Heart right ventricle (tissue), 16 donors: Measurements from ENCODE around the gene KCNJ6. TPM values are rescaled to one million over a fixed set of nuclear protein-coding genes. Genes with fewer than 3 reads are reported as not detected.

Source experiments
- ATAC-seq, 8 donors: fragments of 200-7000 bp; cut with Tn5 transposase; one replicate each; pipeline ENCODE4 v1.9.1; 2020; ENCODE audit warnings: mild to moderate bottlenecking in 8 of 8, moderate library complexity in 8 of 8, moderate number of reproducible peaks in 1 of 8
- DNase-seq, 2 donors: peaks; one replicate each; pipeline ENCODE4 v3.0.0-alpha.2; 2020
- H3K27ac ChIP-seq, 10 donors: fragments of 200-600 bp; sonication (generic) in 2 of 10; one replicate each; pipeline versions ENCODE4 v1.5.0 to v1.8.0; 2020 to 2022; ENCODE audit warnings: mild to moderate bottlenecking in 3 of 10
- H3K27me3 ChIP-seq, 7 donors: fragments of 200-600 bp; one replicate each; pipeline ENCODE4 v1.8.0; 2021 to 2022; ENCODE audit warnings: mild to moderate bottlenecking in 2 of 7
- H3K36me3 ChIP-seq, 9 donors: fragments of 200-600 bp; sonication (generic) in 1 of 9; one replicate each; pipeline versions ENCODE4 v1.5.0 to v1.8.0; 2020 to 2022; ENCODE audit warnings: mild to moderate bottlenecking in 2 of 9
- H3K4me1 ChIP-seq, 9 donors: fragments of 200-600 bp; sonication (generic) in 1 of 9; one replicate each; pipeline versions ENCODE4 v1.5.0 to v1.8.0; 2020 to 2022; ENCODE audit warnings: mild to moderate bottlenecking in 4 of 9
- H3K4me3 ChIP-seq, 10 donors: fragments of 200-600 bp; sonication (generic) in 2 of 10; one replicate each; pipeline versions ENCODE4 v1.5.0 to v1.8.0; 2020 to 2022; ENCODE audit warnings: mild to moderate bottlenecking in 7 of 10, moderate library complexity in 2 of 10
- H3K9me3 ChIP-seq, 11 donors: fragments of 200-600 bp in 10 of 11; sonication (generic) in 2 of 11; one replicate each; pipeline versions ENCODE4 v1.5.0 to v1.8.0; 2013 to 2022; ENCODE audit warnings: mild to moderate bottlenecking in 2 of 11, control low read depth in 1 of 11, moderate library complexity in 1 of 11
- WGBS, 2 donors: extraction: QIAGEN DNeasy Blood & Tissue Kit; methylation state at CpG; one replicate each; pipeline ENCODE4 v1.1.7; 2013; ENCODE audit warnings: inconsistent platforms in 1 of 2; 5-methylcytosine and 5-hydroxymethylcytosine counted together
- intact Hi-C, 10 donors: fragments of 100-400 bp; cut with DNase I; formaldehyde crosslinking; loops; one replicate each; pipeline versions ENCODE4 v1.11.1 to v1.14.2; 2022
- polyA plus RNA-seq, 2 donors: library from polyadenylated mRNA; stranded (reverse); fragments of 200-250 nt; gene quantifications; one replicate each; pipeline ENCODE4 v1.2.3, GENCODE V29; 2013
- total RNA-seq, 10 donors: library from RNA; stranded (reverse); fragmentation: NEBNext Ultra II Directional in 3 of 10; extraction: Animal tissue kit (Norgen Biotek cat#: 25700) in 3 of 10; gene quantifications; one replicate each; pipeline versions ENCODE4 v1.2.1 to v1.2.4, GENCODE V29; 2021 to 2023
- TF ChIP-seq, protein P1 (sequence below), 9 donors: fragments of 200-600 bp; sonication (generic) in 2 of 9; IDR thresholded peaks; one replicate each; pipeline versions ENCODE4 v1.5.0 to v1.8.0; 2021 to 2022; ENCODE audit warnings: antibody characterized with exemption in 9 of 9, mild to moderate bottlenecking in 5 of 9, moderate library complexity in 1 of 9
- donor health status: Arrhythmogenic right ventricular cardiomyopathy.
- donor health status: ischemic (EF 13 %, LVEDD 7.1; RV severe dilation, severe dysfunction).
- donor health status: healthy with polysubstance abuse.
- donor health status: DM: no; HTN: yes; CAD: no.
- donor health status: DM: no; HTN: no; CAD: no.
- donor health status: ischemic (EF 25% LVEDD 6.9; RV normal size, moderate dysfunction).
- donor health status: ischemic (EF 25% LVEDD 5.7; RV mildly dilated, moderate dysfunction).
- donor health status: healthy.
- donor health status: DM: yes; HTN: yes; CAD: no.
- donor health status: Ischemic cardiomyopathy.
- donor health status: ischemic (EF 35%, LVEDD 5.7; RV mildly dilated, moderate dysfunction).
- donor health status: nonischemic (EF 11% LVEDD 7.7; RV severe dilation, severe dysfunction).
- donor health status: DM: yes; HTN: yes; CAD: no.
- donor health status: PGD.
- donor health status: ischemic (EF 29% LVEDD 5.4; RV normal size, mild dysfunction).
- donor health status: nonischemic (EF 23%, LVEDD 6.1; RV moderate dilation, normal function).

KCNJ6 gene
- total and polyA plus RNA-seq, 12 donors, result not detected

DNA sequence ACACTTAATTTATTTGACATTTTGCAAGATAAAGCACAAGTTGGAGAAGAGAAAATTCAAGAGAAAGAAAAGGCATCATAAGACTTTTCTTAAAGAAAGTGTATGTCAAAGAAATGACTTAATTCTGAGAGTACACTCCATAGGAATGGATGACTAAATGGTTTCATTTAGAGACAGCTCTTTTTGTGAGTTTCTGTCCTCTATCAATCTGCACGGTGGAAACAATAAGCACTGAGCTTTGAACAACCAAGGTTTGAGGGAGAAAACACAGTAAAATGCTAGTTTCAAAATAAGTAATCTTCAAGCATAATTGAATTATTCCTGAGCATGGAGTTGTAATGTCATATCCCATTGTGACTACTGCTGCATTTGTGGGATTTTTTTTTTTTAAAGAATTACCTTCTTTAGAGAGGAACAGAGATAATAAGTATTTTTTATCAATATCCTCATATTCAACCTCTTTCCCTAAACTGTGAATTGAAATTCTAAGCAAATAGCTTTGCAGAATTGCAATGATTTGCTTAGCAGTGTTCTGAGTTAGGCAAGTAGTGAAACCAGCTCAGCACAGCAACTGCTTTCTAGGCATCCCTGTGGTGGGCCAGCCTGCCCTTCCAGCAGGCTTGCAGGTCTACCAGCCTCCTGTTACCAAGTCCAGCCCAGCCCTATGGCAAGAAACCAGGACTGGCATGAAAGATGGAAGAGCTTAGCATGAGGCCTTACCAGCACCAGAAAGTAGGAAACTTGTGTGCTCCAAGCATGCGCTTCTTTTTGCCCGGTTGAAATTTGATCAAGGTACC, 38.2 kb downstream of the KCNJ6 start:
- WGBS, 2 donors, result 85 to 87% methylated on average over 3 of the region's 3 CpGs
- intact Hi-C loops, result no loop called here
- no peak overlapping the region for H3K4me3 ChIP-seq
- no peak overlapping the region for H3K27ac ChIP-seq
- no peak for ATAC-seq
- no peaks in the 10 kb centered on the region for H3K9me3 ChIP-seq
- peaks cover 0 to 23% (median 5%) of the 10 kb centered on the region in 7 donors for H3K27me3 ChIP-seq
- no peak for DNase-seq
- TF ChIP-seq, protein P1, sequence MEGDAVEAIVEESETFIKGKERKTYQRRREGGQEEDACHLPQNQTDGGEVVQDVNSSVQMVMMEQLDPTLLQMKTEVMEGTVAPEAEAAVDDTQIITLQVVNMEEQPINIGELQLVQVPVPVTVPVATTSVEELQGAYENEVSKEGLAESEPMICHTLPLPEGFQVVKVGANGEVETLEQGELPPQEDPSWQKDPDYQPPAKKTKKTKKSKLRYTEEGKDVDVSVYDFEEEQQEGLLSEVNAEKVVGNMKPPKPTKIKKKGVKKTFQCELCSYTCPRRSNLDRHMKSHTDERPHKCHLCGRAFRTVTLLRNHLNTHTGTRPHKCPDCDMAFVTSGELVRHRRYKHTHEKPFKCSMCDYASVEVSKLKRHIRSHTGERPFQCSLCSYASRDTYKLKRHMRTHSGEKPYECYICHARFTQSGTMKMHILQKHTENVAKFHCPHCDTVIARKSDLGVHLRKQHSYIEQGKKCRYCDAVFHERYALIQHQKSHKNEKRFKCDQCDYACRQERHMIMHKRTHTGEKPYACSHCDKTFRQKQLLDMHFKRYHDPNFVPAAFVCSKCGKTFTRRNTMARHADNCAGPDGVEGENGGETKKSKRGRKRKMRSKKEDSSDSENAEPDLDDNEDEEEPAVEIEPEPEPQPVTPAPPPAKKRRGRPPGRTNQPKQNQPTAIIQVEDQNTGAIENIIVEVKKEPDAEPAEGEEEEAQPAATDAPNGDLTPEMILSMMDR (IDR thresholded peaks at IDR 0.05), result no peak
- H3K4me1 ChIP-seq, result no peaks in the 10 kb centered on the region
- H3K36me3 ChIP-seq, result no peaks in the 10 kb centered on the region

DNA sequence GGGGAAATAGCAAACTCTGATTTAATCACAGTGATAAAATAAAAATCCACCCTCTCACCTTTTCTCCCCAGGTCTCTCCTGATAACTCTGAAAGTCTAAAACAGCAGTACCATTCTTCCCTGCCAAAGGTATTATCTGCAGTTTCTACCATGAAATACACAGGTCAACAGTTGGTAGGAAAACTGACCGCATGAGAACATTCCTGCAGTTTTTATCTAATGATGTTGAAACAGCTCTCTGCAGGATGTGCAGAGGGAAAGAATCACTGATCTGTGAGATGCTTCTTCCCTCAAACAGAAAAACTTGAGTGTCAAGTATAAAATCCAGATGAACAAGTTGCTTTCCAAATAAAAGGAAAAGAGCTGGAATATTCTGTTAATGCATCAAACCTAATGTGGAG, 39.1 kb downstream of the KCNJ6 start:
- intact Hi-C loops, result no loop called here
- ATAC-seq (no peak), DNase-seq (no peak)
- Histone ChIP-seq H3K27me3 (peaks cover 0 to 25% (median 5%) of the 10 kb centered on the region in 7 donors), H3K4me1 (no peaks in the 10 kb centered on the region), H3K36me3 (no peaks in the 10 kb centered on the region), H3K4me3 (no peak overlapping the region), H3K27ac (no peak overlapping the region), H3K9me3 (no peaks in the 10 kb centered on the region)
- TF ChIP-seq, protein P1 (IDR thresholded peaks at IDR 0.05), result no peak
- WGBS, 2 donors, result 49 to 55% methylated on average over 1 of the region's 1 CpG

DNA sequence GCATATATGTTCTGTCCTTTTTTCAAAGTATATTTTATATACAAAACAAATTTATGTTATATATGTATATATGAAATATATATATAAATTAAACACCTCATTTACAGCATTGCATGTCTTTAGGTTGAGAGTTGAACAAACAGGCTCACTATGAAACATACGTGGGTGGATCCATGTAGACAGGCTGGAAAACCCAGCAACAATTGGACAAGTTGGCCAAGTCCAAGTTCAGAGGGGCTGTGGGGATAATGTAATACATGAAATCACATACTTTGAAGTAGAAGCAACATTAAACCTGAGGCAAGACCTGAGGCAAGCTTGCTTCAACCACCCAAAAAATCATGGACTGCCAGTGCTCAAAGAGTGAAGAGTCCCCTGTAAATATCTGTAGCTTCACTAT, 39.7 kb downstream of the KCNJ6 start:
- Histone ChIP-seq H3K36me3 (no peaks in the 10 kb centered on the region), H3K27me3 (peaks cover 0 to 26% (median 5%) of the 10 kb centered on the region in 7 donors), H3K4me1 (no peaks in the 10 kb centered on the region), H3K9me3 (no peaks in the 10 kb centered on the region), H3K4me3 (no peak overlapping the region), H3K27ac (no peak overlapping the region)
- intact Hi-C loops, result no loop called here
- ATAC-seq, result no peak
- 85 to 89% methylated on average over 1 of the region's 1 CpG for WGBS, 2 donors
- no peak for DNase-seq
- TF ChIP-seq, protein P1 (IDR thresholded peaks at IDR 0.05), result no peak

DNA sequence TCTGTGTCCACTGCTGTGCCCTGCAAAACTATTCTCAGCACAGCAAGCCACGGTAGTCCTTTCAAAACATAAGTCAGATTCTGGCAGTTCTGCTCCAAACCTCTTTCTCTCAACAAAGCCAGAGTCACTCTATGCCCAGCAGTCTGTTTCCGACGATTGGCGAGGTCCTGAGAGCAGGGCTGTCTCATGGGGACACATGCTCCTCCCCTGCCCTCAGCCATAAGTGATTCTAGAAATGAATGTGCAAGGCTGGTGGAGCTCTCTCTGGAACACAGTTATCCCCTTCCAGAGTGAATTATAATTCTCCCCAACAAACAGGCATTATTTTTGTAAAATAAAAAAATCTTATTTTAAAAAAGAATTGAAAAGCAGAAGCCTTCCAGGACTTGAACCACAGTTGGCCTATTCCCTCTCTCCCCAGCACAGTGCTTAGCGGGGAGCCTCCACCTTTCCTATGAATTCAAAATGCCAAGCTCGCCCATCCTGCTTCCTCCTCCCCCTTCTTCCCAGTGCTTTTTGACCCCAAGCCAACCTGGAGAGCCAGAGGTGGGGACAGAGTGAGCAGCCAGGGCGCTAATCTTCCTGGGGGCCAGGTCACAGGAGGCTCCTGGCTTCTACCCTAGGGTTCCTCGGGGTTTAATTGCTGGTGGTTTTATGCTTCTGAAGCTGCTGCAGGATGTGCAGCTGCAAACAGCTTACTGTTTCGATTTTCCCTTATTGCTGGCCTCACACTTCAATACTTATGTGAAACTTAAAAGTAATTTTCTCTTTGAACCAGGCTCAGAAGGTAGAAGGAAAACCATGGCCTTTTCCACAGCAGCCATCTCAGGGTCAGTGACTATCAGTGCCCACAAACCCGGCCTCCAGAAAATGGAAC, 41.1 kb downstream of the KCNJ6 start:
- TF ChIP-seq, protein P1 (IDR thresholded peaks at IDR 0.05), result no peak
- DNase-seq (no peak), ATAC-seq (peak in 2 of 8 donors; percentile 19 to 39)
- intact Hi-C loops, result no loop called here
- H3K4me3 ChIP-seq, result no peak overlapping the region
- no peaks in the 10 kb centered on the region for H3K36me3 ChIP-seq
- WGBS, 2 donors, result 63 to 74% methylated on average over 10 of the region's 10 CpGs
- H3K27ac ChIP-seq, result no peak overlapping the region
- no peaks in the 10 kb centered on the region for H3K4me1 ChIP-seq
- no peaks in the 10 kb centered on the region for H3K9me3 ChIP-seq
- H3K27me3 ChIP-seq, result peaks cover 0 to 32% (median 5%) of the 10 kb centered on the region in 7 donors
